GM12874 (cell line): ENCODE measurements around the gene IL32.

Source experiments
- TF ChIP-seq, protein P1 (sequence below): IDR thresholded peaks from 2 replicates; pipeline ENCODE4 v1.5.1; 2011; ENCODE audit warnings: low read depth, mild to moderate bottlenecking, control low read depth, low read length, moderate library complexity; ENCODE audit not compliant: insufficient read depth

The IL32 gene

DNA sequence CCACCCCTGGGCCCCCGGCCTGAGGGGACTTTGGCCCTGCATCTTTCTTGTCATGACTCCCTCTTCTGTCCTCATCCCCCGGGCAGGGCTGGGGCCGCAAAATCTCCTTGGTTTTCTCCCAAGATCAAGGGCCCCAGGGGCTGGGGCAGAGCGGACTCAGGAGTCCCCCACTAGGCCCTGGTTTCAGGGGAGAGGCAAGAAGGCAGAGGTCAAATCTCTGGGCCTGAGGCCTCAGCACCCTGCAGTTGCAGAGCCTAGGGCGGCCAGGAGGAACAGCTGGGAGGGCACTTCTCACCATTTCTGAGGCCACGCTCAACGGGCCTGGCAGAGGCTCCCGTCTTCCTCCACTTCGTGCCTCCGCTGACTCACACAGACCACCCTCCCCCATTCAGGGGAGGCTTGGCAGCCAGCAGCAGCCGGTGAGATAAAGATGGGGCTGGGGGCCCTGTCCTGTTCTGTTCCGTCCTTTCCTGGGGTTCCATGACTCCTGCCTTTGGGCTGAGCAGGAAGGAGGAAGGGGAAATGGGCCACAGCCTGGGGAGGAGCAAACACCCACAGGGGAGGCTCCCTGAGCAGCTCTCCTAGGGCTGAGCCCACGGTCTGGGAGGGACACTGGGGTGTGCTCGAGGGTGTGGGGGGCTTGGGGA lies 21.3 kb downstream of the IL32 start:
- TF ChIP-seq, protein P1, sequence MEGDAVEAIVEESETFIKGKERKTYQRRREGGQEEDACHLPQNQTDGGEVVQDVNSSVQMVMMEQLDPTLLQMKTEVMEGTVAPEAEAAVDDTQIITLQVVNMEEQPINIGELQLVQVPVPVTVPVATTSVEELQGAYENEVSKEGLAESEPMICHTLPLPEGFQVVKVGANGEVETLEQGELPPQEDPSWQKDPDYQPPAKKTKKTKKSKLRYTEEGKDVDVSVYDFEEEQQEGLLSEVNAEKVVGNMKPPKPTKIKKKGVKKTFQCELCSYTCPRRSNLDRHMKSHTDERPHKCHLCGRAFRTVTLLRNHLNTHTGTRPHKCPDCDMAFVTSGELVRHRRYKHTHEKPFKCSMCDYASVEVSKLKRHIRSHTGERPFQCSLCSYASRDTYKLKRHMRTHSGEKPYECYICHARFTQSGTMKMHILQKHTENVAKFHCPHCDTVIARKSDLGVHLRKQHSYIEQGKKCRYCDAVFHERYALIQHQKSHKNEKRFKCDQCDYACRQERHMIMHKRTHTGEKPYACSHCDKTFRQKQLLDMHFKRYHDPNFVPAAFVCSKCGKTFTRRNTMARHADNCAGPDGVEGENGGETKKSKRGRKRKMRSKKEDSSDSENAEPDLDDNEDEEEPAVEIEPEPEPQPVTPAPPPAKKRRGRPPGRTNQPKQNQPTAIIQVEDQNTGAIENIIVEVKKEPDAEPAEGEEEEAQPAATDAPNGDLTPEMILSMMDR, result no peak

- TF ChIP-seq, protein P1, result peak; percentile 31; the same call in 1 of the 2 replicates
These were observed 22.1 kb downstream of the IL32 start for GRCh38 chr16:3087243-3088235.

DNA sequence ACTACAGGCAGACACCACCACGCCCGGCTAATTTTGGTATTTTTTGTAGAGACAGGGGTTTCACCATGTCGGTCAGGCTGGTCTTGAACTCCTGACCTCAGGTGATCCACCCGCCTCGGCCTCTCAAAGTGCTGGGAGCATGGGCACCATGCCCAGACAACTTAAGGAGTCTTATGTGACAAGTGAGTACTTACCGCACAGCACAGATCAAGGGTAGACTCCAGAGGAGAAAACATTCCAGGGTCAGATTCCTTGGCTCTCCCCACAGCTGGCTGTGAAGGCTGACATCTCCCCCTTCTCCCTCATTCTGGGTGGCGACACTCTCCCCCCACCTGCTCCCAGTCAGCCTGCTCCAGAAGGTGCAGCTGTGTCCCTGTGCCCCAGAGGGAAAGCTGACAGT lies 23.0 kb downstream of the IL32 start:
- TF ChIP-seq, protein P1, result no peak

DNA sequence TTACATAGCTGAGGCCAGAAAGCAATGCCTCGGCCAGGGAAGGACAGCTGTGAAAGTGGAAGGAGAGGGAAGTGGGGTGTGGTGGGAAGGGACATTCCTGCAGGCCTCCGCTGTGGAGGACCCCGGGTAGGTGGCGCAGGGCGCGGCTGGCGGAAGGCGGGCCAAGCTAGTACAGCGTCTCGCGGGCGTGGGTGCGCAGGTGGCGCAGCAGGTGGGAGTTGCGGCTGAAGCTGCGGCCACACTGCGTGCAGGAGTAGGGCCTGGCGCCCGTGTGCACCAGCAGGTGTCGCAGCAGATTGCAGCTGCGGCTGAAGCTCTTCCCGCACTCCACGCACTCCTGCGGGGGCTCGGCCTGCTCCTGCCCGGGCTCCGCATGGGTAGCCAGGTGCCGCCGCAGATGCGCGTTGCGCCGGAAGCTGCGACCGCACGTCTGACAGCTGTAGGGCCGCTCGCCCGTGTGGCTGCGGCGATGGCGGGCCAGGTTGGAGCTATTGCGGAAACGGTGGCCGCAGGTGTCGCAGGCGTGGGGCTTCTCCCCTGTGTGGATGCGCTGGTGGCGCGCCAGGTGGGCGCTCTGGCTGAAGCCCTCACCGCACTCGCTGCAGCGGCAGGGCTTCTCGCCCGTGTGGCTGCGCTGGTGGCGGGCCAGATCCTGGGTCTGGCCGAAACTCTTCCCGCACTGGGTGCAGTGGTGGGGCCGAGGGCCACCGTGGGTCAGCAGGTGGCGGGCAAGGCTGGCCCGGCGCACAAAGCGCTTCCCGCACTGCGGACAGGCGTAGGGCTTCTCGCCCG lies 23.7 kb downstream of the IL32 start:
- TF ChIP-seq, protein P1, result no peak

DNA sequence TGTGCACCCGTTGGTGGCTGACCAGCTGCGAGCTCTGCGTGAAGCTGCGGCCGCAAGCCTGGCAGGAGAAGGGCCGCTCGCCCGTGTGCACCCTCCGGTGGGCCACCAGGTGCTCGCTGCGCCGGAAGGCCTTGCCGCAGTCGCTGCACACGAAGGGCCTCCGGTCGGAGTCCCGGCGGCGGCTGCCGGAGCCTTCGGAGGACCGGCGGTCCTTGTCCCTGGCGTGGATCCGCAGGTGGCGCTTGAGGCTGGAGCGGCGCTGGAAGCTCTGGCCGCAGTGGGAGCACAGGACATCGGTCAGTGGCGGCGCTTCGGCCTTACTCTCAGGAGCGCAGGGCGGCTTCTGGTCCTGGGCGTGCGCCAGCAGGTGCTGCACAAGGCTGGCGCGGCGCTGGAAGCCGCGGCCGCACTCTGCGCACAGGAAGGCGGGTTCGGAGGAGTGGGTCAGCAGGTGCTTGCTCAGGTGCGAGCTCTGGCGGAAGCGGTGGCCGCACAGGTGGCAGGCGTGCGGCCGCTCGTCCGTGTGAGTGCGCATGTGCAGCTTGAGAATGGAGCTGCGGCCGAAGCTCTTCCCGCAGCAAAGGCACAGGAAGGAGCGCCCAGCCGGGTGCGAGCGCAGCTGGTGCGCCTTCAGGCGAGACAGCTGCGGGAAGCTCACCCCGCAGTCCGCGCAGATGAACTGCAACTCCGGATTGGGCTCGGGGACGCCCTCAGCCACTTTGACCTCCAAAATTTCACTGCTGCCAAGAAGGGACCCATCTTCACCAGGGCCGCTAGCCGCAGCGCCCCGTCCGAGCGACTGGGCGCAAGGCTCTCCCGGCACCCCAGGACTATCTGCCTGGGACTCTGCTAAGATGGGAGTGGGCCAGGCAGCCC lies 24.5 kb downstream of the IL32 start:
- TF ChIP-seq, protein P1, result no peak

DNA sequence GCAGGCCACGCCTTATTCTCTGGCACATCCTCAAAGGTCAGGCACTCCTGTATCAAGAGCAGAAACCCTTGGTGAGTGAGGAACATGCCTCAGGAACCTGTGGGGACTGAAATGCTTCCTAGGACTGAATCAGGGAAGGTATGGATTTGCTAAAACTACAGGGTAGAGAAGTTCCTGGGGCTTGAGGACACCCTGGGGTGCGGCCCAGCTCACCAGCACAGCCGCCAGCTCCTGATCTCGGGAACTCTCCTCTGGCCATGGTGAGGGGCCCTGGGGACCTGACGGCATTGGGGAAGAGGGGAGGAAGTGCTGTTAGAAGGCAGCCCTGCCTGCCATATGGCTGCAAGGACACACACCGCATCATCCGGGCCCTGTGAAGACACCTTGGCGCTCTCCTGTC lies 26.1 kb downstream of the IL32 start:
- TF ChIP-seq, protein P1, result no peak
